HG03439 (cell line): ENCODE data around the gene GP9.
A peak's percentile ranks its signal among the peaks of the same experiment; 100 is the strongest.
"Not testable (repeated sequence)": the region's sequence is repeated elsewhere in the genome, so short reads cannot be mapped to it uniquely, and the experiment has no call there.

Experiments
- ATAC-seq: cut with Tn5 transposase; IDR thresholded peaks from one replicate; pipeline ENCODE4 v1.9.1; 2021; ENCODE audit warnings: mild to moderate bottlenecking, moderate library complexity; ENCODE audit not compliant: unreplicated experiment

The GP9 gene

GRCh38 chr3:129047553-129047839 is 13.1 kb upstream of the GP9 start:
- ATAC-seq = no peak

- ATAC-seq = no peak
These were observed 9.9 kb upstream of the GP9 start for GRCh38 chr3:129050556-129051295.

- no peak for ATAC-seq
These were observed 8.7 kb upstream of the GP9 start for GRCh38 chr3:129051871-129052340.

GRCh38 chr3:129052675-129053074 is 7.9 kb upstream of the GP9 start:
- ATAC-seq = no peak

GRCh38 chr3:129054605-129055104 is 5.9 kb upstream of the GP9 start:
- ATAC-seq = no peak

GRCh38 chr3:129056451-129057173 is 4.0 kb upstream of the GP9 start:
- ATAC-seq = no peak

- ATAC-seq = no peak
These were observed 3.3 kb upstream of the GP9 start for GRCh38 chr3:129057249-129057648.

- ATAC-seq = peak; percentile 64
These were observed 2.0 kb upstream of the GP9 start for GRCh38 chr3:129058441-129059200.

- no peak for ATAC-seq
These were observed 1.1 kb upstream of the GP9 start for GRCh38 chr3:129059311-129059958.

- ATAC-seq = no peak
These were observed 676 bp downstream of the GP9 start for GRCh38 chr3:129061023-129061887.

GRCh38 chr3:129061888-129062834 is 1.6 kb downstream of the GP9 start:
- ATAC-seq = no peak

- ATAC-seq = no peak
These were observed 2.6 kb downstream of the GP9 start for GRCh38 chr3:129063091-129063640.

- no peak for ATAC-seq
These were observed 3.4 kb downstream of the GP9 start for GRCh38 chr3:129063841-129064482.

- no peak for ATAC-seq
These were observed 4.6 kb downstream of the GP9 start for GRCh38 chr3:129065016-129065719.

- no peak for ATAC-seq
These were observed 5.1 kb downstream of the GP9 start for GRCh38 chr3:129065720-129066073.

- not testable (repeated sequence) for ATAC-seq
These were observed 7.1 kb downstream of the GP9 start for GRCh38 chr3:129067719-129068118.

- no peak for ATAC-seq
These were observed 7.8 kb downstream of the GP9 start for GRCh38 chr3:129068291-129068886.
